ENCODE measurements around the gene SNX24. TPM values are rescaled to one million over a fixed set of nuclear protein-coding genes. Genes with fewer than 3 reads are reported as not detected.
"Not testable (repeated sequence)": the region's sequence is repeated elsewhere in the genome, so short reads cannot be mapped to it uniquely, and the experiment has no call there.

SNX24 gene
- total RNA-seq, 1 donor from 2014 or later, result 8.2 TPM

- ATAC-seq, result no peak
- DNase-seq (ENCODE audit: low spot score), result no peak
These were observed 114.5 kb downstream of the SNX24 start for GRCh38 chr5:122959740-122960445.

DNA sequence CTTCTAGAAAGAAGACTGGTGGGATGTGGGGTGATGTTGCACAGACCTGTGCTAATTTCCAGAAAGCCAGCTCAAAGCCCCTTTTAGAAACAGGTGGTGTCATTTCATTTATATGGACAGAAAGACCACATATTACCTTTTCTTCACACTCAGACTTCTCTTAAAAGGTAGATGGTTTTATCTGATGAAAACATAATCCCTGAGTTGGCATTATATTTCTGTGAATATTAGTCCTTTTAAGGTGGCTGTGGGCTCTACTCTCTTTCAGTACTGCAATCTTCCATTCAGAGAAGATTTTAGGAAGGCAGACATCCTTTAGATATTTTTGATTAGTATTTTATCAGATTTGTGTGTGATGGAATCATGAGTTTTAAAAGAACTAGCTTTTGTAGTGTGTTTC, 117.9 kb downstream of the SNX24 start:
- ATAC-seq (no peak), DNase-seq (ENCODE audit: low spot score) (no peak)

DNA sequence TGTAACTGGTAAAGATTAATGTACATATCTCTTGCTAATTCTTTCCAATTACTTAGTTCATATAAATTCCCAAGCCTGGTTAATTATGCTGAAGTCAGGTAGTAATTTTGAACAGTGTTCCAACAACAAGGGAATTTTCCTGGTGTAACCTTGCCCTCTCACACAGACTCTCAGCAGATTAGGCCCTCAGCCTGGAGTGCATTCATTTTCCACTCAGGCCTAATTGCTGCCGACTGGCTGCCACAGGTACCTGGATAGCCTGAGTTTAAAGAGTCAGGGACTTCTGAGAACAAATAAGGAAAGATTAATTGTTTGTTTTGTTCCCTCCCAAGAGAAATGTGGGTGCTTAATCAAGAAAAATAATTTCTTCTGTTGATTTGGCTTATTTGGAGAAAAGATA, 119.7 kb downstream of the SNX24 start:
- ATAC-seq (no peak), DNase-seq (ENCODE audit: low spot score) (no peak)

DNA sequence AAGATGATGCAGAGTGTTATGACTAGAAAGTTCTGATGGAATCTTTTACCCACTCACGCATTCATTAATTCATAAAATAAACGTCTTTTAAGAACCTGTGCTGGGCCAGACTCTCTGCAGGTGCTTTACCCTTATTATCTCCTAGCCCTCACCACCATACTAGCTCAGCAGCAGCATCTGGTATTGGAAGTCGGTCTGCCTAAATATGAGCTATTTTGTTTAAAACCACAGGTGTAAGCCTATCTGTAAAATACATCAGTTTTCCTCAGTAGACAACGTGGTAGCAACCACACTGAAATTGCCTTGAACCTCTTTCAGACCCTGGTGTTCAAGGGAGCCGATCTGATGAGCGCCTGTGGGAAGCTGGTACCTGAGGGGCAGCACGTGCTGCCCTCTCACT, 121.7 kb downstream of the SNX24 start:
- DNase-seq (ENCODE audit: low spot score) (no peak), ATAC-seq (no peak)

- no peak for DNase-seq (ENCODE audit: low spot score)
These were observed 122.2 kb downstream of the SNX24 start for GRCh38 chr5:122967625-122968024.

DNA sequence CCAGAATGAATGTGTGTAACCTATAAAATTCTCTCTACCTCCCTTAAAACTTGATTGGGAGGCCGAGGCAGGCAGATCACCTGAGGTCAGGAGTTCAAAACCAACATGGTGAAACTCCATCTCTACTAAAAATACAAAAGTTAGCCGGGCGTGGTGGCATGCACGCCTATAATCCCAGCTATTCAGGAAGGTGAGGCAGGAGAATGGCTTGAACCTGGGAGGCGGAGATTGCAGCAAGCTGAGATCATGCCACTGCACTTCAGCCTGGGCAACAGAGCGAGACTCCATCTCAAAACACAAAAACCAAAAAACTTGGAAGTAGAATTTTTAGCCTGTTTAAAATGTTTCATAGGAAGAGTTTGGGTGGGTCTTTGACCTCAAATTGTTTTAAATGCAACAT, 122.6 kb downstream of the SNX24 start:
- not testable (repeated sequence) for ATAC-seq; DNase-seq (ENCODE audit: low spot score)

More at GRCh38 chr5:122967625-122968024, 122.2 kb downstream of the SNX24 start:
- no peak for ATAC-seq

DNA sequence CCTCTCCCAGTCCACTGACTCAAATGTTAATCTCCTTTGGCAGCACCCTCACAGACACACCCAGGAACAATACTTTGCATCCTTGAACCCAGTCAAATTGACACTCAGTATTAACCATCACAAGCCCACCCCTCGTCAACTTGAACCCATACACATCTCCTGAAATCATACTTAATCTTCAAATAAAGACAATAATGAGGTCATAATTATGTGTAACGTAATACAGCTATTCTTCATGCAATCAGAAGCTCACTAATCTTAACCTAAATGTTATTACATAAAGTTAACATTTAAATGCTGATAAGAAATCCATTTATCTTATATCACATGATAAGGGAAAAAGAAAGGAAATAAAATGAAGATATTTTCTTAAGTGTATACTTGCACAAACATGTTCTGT, 125.9 kb downstream of the SNX24 start:
- ATAC-seq (no peak), DNase-seq (ENCODE audit: low spot score) (no peak)

DNA sequence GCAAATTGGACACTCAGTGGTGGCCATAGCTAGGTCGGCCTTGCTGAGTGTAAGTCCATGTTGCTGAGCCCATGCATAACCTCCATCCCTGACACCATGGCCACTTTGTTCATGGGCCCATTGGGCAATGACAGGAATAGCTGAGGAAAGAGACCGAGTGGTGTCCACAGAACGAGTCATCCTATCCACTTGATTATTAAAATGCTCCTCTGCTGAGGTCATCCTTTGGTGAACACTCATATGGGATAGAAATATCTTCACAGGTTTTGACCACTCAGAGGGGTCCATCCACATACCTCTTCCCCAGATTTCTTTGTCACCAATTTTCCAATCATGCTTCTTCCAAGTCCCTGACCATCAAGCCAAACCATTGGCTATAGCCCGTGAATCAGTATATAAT, 127.5 kb downstream of the SNX24 start:
- ATAC-seq (no peak), DNase-seq (ENCODE audit: low spot score) (no peak)

DNA sequence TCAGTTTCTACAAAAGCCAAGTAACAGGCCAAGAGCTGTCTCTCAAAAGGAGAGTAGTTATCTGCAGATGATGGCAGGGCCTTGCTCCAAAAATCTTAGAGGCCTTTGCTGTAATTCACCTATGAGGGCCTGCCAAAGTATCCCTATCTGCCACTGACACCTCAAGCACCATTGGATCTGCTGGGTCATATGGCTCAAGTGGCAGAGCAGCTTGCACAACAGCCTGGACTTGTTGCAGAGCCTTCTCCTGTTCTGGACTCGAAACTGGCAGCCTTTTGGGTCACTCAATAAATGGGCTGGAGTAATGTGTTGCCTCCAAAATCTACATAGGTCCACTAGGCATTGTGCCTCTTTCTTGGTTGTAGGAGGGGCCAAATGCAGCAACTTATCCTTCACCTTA, 128.3 kb downstream of the SNX24 start:
- DNase-seq (ENCODE audit: low spot score) (peak; percentile 76), ATAC-seq (peak; percentile 69)

- peak; percentile 9 for ATAC-seq
- DNase-seq (ENCODE audit: low spot score), result not testable (repeated sequence)
These were observed 128.8 kb downstream of the SNX24 start for GRCh38 chr5:122974251-122974650.

DNA sequence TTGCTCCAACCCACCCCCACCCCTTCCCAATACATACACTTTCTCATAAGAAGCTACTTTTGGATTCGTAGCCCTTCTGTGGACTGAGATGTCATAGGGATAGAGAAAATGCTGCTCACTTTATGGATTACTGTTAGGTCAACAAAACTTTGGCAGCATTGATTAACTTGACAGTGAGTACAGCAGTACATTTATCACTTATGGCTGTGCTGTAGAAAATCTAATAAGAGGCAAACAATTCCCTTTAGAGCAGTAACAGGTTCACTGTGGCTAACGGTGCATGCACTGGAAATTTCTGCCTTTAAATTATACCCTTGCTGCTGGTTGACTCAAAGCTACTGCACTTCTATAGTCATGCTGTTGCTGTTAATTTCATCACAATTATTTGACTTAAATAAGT, 131.9 kb downstream of the SNX24 start:
- DNase-seq (ENCODE audit: low spot score) (no peak), ATAC-seq (peak; percentile 21)

DNA sequence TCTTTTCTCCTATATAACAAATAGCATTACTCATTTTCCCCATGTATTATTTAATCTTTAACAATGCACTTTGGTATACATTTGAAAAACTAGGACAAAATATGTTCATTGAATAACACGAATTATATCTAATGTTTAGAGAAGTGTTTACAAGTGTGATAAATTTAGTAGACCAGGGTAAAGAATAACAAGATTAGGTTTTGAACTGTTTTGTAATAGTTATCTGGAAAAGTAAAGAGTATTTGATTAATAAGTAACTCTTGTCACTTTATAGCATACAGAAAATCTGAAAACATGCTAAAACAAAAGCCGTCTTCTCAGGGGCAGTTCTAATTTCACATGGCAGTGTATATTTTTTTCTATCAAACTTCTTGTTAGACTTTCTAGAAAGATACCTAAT, 132.7 kb downstream of the SNX24 start:
- DNase-seq (ENCODE audit: low spot score) (no peak), ATAC-seq (peak; percentile 51)

DNA sequence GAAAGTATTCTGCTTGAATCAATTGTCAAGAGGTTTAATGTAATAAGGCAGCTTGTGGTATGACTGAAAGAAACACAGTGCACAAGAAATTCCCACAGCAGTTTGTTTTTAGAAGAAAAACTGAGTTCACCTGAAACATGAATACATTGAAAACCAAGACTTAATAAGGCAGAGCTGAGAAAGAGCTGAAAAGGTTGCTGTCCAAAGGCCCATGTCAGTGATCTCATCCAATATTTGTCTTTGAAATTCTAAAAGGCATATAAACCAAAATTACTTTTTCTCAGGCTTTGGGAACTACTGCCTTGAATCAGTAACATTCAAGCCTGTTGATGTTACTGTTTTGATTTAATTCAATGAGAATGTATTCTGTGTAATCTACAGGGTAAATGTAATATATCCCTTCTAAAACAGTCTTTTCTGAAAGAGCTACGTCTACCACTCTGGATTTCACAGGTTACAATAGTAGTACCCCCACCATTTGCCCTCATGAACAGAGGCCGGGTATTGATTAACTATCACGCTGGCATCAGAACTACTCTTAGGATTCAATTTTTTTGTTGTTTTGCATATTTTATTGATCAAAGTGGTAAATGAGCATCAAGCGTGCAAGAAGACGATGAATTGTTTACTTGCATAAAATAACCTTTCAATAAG, 133.4 kb downstream of the SNX24 start:
- ATAC-seq, result peak; percentile 50
- DNase-seq (ENCODE audit: low spot score), result no peak

DNA sequence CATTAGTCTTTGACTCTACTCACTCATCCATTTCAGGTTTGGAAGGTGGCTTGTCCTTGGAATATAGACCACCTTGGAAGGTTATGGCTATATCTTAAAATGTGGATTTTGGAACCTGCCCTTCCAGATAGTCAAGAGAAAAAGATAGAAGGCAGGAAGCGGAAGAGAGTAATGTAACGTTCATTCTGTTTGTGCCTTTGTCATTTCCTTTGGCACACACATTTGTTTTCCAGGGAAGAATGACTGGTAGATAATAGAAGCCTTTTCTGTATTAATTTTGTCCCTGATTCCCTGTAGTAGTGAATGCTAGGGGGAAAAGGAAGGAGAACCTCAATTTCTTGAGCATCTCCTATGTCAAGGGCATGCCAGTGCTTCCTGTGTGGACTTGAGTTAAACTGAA, 136.4 kb downstream of the SNX24 start:
- DNase-seq (ENCODE audit: low spot score) (no peak), ATAC-seq (no peak)

DNA sequence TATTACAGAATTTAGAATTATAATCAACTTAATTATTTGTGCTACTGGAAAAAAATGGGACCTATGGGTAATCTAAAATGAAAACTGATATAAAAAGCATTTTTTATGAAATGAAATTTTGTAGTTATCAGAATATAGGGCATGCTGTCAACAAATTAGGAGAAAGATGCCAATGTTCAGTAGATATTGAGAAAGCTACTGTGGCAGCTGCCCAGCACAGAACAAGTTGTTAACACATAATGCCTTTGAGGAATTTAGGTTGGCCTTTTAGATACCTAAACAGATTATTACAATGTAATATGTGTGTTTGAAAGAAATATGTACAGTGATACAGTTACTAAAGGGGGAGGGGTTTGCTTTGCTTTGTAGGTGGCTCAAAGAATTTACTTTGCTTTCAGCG, 137.0 kb downstream of the SNX24 start:
- ATAC-seq, result peak; percentile 64

DNA sequence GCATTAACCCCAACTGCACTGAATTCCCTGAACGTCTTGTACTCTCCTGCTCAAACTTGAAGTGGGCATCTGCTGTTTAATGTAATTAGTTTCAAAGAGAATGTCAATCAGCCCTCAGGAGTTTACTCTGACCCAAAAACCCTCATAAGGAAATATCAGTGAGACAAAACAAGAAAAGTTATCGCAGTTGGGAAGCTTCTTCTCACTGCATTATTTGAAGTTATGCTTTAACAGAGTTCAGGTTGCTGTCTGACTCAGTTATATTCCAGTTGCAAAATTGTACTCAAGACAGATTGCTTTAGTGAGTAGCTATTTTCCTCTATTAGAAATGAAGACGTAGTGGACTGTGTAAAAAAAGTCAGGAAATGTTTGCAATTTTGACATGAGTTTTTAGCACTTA, 139.0 kb downstream of the SNX24 start:
- ATAC-seq, result no peak
- DNase-seq (ENCODE audit: low spot score), result no peak

More for the DNA sequence above, 137.0 kb downstream of the SNX24 start:
- DNase-seq (ENCODE audit: low spot score), result peak; percentile 50

- ATAC-seq, result no peak
- no peak for DNase-seq (ENCODE audit: low spot score)
These were observed 139.7 kb downstream of the SNX24 start for GRCh38 chr5:122985006-122985700.

DNA sequence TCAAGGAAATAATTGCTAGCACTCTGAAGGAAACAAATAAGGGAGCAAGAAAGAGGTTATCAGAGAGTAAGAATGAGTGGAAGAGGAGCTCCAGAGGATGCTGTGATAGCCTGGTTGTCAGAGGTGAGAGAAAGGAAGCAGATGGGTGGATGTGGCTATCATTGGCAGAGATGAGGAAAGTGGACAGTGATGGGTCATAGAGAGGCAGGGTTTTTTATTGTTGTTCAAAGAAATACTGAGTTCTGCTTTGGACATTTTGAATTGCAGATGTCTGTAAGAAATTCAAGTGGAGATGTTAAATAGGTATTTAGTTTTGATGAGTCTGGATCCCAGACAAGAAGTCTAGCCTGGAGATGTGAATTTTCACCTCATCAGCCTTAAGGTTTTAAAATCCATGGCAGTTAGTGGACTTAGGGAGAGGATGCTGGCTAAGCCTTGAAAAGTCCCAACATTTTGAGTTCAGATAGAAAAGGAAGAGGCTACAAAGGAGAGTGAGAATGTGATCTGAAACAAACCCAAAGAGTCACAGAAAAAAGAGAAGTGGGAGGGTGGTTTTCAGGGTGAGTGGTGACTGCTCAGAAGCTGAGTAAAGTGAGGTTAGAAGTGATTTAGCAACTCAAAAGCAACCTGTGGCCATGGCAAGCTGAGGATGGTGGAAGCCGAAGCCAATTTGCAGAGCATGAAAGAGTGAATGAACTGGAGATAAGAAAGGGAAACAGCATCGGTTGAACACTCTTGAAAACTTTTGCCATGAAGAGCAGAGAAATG, 140.7 kb downstream of the SNX24 start:
- ATAC-seq, result no peak
- DNase-seq (ENCODE audit: low spot score), result no peak

DNA sequence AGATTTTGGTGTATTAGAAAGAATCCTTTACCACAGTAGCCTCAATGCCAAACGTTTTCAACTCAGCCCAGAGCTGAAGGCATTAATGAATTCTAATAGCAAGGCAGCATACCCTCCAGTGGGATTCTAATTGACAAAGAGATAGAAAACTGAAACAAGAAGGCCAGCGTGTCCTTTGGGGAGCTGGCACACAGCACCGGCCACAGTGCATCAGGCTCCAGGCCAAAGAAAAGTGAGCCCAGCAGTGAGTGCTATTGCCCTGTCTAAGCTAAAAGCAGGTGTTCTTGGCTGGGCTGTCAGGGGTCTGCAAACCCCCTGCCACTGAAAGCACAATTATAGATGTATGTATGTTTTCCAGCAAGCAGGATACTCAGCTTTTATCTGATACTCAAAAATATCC, 150.7 kb downstream of the SNX24 start:
- peak; percentile 78 for DNase-seq (ENCODE audit: low spot score)
- ATAC-seq, result peak; percentile 91

- no peak for DNase-seq (ENCODE audit: low spot score)
- peak; percentile 62 for ATAC-seq
These were observed 151.9 kb downstream of the SNX24 start for GRCh38 chr5:122997294-122997693.

GRCh38 chr5:122999947-123000563, 154.6 kb downstream of the SNX24 start:
- DNase-seq (ENCODE audit: low spot score) (peak; percentile 64), ATAC-seq (peak; percentile 87)

Measured in left lobe of liver (tissue), 2 donors.